Activated naive CD4-positive, alpha-beta T cell (primary cell): ENCODE results near the gene ZFP42.
"Not testable (repeated sequence)": the region's sequence is repeated elsewhere in the genome, so short reads cannot be mapped to it uniquely, and the experiment has no call there.

Experiments
- DNase-seq, 4 experiments: peaks; one replicate each; lab custom pipeline; 2025; lab: John Stamatoyannopoulos, UW

Gene ZFP42

GRCh38 chr4:188021548-188022249 lies 26.1 kb downstream of the ZFP42 start:
- no peak for DNase-seq

GRCh38 chr4:188023682-188024081 lies 28.1 kb downstream of the ZFP42 start:
- DNase-seq, result no peak

DNA sequence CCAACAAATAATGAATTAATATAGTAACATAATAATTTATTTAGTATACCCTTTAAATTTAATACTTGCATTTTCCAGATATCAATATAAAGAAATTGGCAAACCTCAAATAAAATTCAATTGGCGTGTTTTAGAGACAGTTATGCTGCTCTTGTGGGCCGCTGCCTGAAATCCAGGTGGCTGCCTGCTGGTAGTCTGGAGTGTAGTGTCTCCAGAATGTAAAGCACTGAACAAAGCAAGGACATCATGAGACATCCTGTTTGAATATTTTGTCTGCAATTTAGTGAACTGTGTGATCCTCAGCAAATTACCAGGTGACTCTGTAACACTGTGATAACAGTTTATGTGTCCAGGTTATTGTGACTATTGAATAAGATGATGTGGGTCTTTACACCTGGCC lies 29.9 kb downstream of the ZFP42 start:
- DNase-seq, result no peak

- DNase-seq, result no peak
Observed at GRCh38 chr4:188029114-188029513, 33.5 kb downstream of the ZFP42 start.

DNA sequence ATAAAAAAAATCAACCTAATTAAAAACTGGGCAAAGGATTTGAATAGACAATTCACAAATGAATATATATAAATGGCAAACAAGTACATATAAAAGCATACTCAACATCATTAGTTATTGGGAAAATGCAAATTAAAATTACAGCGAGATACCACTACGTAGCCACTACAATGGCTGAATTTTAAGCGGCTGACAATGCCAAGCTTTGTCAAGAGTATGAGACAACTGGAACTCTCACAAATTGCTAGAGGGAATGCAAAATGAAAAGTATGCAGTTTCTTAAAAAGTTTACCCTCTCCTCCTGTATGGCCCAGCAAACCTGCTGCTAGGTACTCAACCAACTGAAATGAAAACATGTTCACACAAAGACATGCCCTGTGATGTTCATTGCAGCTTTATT lies 34.8 kb downstream of the ZFP42 start:
- no peak for DNase-seq

DNA sequence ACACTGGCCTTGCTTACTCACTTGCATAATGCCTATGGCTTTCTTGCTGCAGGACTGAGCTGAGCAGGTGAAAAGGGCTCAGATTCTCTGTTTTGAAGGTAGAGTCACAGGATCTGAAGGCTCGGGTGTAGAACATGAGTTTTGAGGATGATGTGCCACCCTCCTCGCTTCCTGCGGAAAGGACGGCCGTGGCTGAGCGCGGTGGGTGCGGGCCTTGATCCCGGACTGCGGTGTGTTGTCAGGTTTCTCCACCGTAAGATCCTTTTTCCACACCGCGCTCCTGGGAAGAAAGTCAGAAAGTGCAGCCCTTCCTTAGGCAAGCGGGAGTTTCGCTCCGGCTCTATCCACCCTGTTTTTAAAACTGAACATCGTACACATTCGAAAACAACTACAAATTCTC lies 36.2 kb downstream of the ZFP42 start:
- no peak for DNase-seq

GRCh38 chr4:188032170-188032569 lies 36.6 kb downstream of the ZFP42 start:
- no peak for DNase-seq

- no peak for DNase-seq
Observed at GRCh38 chr4:188032583-188032982, 37.0 kb downstream of the ZFP42 start.

- no peak for DNase-seq
Observed at GRCh38 chr4:188037003-188037713, 41.6 kb downstream of the ZFP42 start.

DNA sequence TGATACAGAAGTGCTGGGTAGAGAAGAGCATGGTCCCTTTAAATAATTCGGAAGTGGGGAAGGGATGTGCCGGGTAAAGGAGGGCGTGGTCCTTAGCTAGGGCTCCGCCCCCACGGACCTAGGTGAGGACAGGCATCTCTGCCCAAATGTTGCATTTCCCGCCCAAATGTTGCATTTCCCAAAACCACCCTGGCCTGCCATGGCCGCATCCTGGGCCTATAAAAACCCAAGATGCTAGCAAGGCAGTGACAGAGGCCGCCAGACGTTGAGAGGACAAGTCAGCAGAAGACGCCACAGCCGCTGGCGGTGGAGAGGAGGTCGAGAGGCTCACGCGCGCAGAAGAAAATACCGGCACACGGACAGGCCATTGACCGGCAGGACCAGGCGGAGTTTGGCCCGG lies 46.1 kb downstream of the ZFP42 start:
- DNase-seq, result no peak

DNA sequence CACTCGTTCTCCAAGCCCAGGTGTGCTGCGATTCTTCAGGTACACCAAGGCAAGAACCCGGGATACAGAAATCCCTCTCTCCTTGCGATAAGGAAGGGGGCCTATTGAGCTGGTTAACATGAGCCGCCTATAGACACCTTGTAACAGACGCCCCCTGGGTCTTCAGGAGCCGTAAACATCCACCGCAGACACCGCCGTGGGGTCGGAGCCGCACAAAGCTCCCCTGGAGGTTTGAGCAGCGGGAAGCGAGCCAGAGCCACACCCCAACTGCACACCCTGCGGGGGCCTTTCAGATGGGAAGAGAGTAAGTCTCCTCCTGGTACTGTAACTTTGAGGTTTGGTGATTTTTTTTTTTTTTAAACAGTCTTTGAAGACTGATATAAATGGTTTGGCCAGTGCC lies 46.6 kb downstream of the ZFP42 start:
- DNase-seq, result no peak

DNA sequence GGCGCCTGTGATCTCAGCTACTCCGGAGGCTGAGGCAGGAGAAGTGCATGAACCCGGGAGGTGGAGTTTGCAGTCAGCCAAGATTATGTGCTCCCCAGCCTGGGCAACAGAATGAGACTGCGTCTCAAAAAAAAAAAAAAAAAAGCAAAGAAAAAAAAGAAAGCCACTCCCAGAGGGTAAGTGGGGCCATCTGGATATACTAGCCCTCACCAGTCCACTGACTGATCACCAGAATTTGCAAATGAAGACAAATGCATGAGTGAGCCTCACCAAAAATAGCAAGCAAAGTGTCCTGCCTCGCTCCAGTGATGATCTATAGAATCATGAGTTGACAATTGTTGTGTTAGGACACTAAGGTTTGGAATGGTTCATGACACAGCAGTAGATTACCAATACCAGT lies 47.6 kb downstream of the ZFP42 start:
- DNase-seq, result no peak

GRCh38 chr4:188045461-188045860 lies 49.9 kb downstream of the ZFP42 start:
- DNase-seq, result not testable (repeated sequence)

- no peak for DNase-seq
Observed at GRCh38 chr4:188046657-188047056, 51.1 kb downstream of the ZFP42 start.

DNA sequence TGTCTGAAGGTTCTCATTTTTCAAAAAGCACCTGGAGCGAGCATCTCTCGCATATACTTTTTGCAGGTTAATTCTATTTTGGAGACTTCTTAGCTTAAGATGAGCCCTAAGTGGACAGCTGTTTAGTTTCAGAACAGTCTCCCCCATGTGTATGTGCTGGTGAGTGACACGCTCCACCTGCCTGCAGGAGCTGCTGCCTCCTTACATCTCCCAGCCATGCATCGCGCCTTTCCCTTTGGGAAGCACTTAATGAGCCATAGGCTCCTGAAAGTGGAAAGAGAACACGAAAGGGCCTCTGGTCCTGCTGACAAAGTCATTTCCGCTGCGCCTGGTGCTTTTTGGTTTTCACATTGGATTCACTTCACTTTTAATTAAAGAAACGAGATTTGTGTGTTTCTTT lies 57.7 kb downstream of the ZFP42 start:
- DNase-seq, result no peak
